H9 (cell line): ENCODE results near the gene GGCT. TPM values are rescaled to one million over a fixed set of nuclear protein-coding genes. Genes with fewer than 3 reads are reported as not detected.

Source experiments
- DNase-seq: peaks from one replicate; pipeline ENCODE4 v3.0.0-alpha.2; 2017
- H2AFZ ChIP-seq: one replicate; pipeline ENCODE4 v1.6.1; 2013; ENCODE audit warnings: mild to moderate bottlenecking, low read length, control low read depth, moderate library complexity
- H2AK5ac ChIP-seq: 2 replicates; pipeline ENCODE4 v1.6.1; 2013; ENCODE audit warnings: low read length, control low read depth, mixed read lengths; ENCODE audit not compliant: insufficient read length
- H2BK120ac ChIP-seq: one replicate; pipeline ENCODE4 v1.6.1; 2013; ENCODE audit warnings: low read depth, mild to moderate bottlenecking, low read length, control low read depth, inconsistent platforms; ENCODE audit not compliant: poor library complexity, severe bottlenecking
- H2BK12ac ChIP-seq: 2 replicates; pipeline ENCODE4 v1.6.1; 2013; ENCODE audit warnings: low read length, control low read depth, mixed read lengths, low read depth; ENCODE audit not compliant: insufficient read length
- H2BK15ac ChIP-seq: 2 replicates; pipeline ENCODE4 v1.6.1; 2013; ENCODE audit warnings: low read depth, low read length, control low read depth
- H2BK20ac ChIP-seq: one replicate; pipeline ENCODE4 v1.6.1; 2013; ENCODE audit warnings: low read depth, mild to moderate bottlenecking, low read length, control low read depth, inconsistent platforms; ENCODE audit not compliant: poor library complexity, severe bottlenecking
- H2BK5ac ChIP-seq: 2 replicates; pipeline ENCODE4 v1.6.1; 2013; ENCODE audit warnings: low read length, control low read depth, mixed read lengths; ENCODE audit not compliant: insufficient read length
- H3K14ac ChIP-seq: 2 replicates; pipeline ENCODE4 v1.6.1; 2013; ENCODE audit warnings: low read length, control low read depth; ENCODE audit not compliant: insufficient read depth
- H3K18ac ChIP-seq: 2 replicates; pipeline ENCODE4 v1.6.1; 2013; ENCODE audit warnings: low read depth, mild to moderate bottlenecking, mixed read lengths, low read length, control low read depth; ENCODE audit not compliant: insufficient read length
- H3K23ac ChIP-seq: 2 replicates; pipeline ENCODE4 v1.6.1; 2013; ENCODE audit warnings: low read length, control low read depth, mixed read lengths, low read depth; ENCODE audit not compliant: insufficient read length
- H3K23me2 ChIP-seq: 2 replicates; pipeline ENCODE4 v1.6.1; 2013; ENCODE audit warnings: low read depth, mild to moderate bottlenecking, mixed read lengths, low read length, control low read depth; ENCODE audit not compliant: insufficient read length, poor library complexity, severe bottlenecking
- H3K27ac ChIP-seq: 2 replicates; pipeline ENCODE4 v1.5.1; 2013; ENCODE audit warnings: low read length, control low read depth, mixed read lengths, low read depth; ENCODE audit not compliant: insufficient read length
- H3K27me3 ChIP-seq: 2 replicates; pipeline ENCODE4 v1.6.1; 2013; ENCODE audit warnings: low read length, control low read depth, inconsistent platforms; ENCODE audit not compliant: insufficient read depth
- H3K4ac ChIP-seq: 2 replicates; pipeline ENCODE4 v1.6.1; 2013; ENCODE audit warnings: low read depth, mild to moderate bottlenecking, control low read depth, inconsistent platforms, low read length, moderate library complexity
- H3K4me1 ChIP-seq: 2 replicates; pipeline ENCODE4 v1.6.1; 2013; ENCODE audit warnings: low read length, control low read depth, inconsistent platforms; ENCODE audit not compliant: insufficient read depth
- H3K4me2 ChIP-seq: 2 replicates; pipeline ENCODE4 v1.6.1; 2013; ENCODE audit warnings: low read length, control low read depth, mixed read lengths; ENCODE audit not compliant: insufficient read length, insufficient read depth
- H3K56ac ChIP-seq: 2 replicates; pipeline ENCODE4 v1.6.1; 2013; ENCODE audit warnings: low read depth, mild to moderate bottlenecking, mixed read lengths, low read length, control low read depth; ENCODE audit not compliant: insufficient read length
- H3K79me1 ChIP-seq: 2 replicates; pipeline ENCODE4 v1.6.1; 2013; ENCODE audit warnings: low read depth, mild to moderate bottlenecking, moderate library complexity, low read length, control low read depth, inconsistent platforms; ENCODE audit not compliant: insufficient read depth, poor library complexity, severe bottlenecking
- H3K79me2 ChIP-seq: 2 replicates; pipeline ENCODE4 v1.6.1; 2013; ENCODE audit warnings: low read length, control low read depth, inconsistent platforms; ENCODE audit not compliant: insufficient read depth
- H3K9ac ChIP-seq: 2 replicates; pipeline ENCODE4 v1.6.1; 2013; ENCODE audit warnings: low read length, control low read depth, mixed read lengths; ENCODE audit not compliant: insufficient read length; ENCODE audit errors: extremely low read depth
- H3K9me3 ChIP-seq: one replicate; pipeline ENCODE4 v1.6.1; 2013; ENCODE audit warnings: low read depth, low read length, inconsistent platforms; ENCODE audit not compliant: control insufficient read depth
- H3T11ph ChIP-seq: one replicate; pipeline ENCODE4 v1.6.1; 2013; ENCODE audit warnings: mild to moderate bottlenecking, low read length, control low read depth, inconsistent platforms
- H4K20me1 ChIP-seq: one replicate; pipeline ENCODE4 v1.6.1; 2013; ENCODE audit not compliant: control insufficient read depth, insufficient read length, insufficient read depth
- H4K5ac ChIP-seq: 2 replicates; pipeline ENCODE4 v1.6.1; 2013; ENCODE audit warnings: low read depth, mild to moderate bottlenecking, mixed read lengths, low read length, control low read depth; ENCODE audit not compliant: insufficient read length
- H4K8ac ChIP-seq: replicated peaks from 2 replicates; pipeline ENCODE4 v1.6.1; 2013; ENCODE audit warnings: low read length, control low read depth, mixed read lengths, low read depth; ENCODE audit not compliant: insufficient read length
- H4K91ac ChIP-seq: 2 replicates; pipeline ENCODE4 v1.6.1; 2013; ENCODE audit warnings: low read depth, mild to moderate bottlenecking, moderate library complexity, mixed read lengths, low read length, control low read depth; ENCODE audit not compliant: insufficient read length
- H3K27ac Mint-ChIP-seq, 3 experiments: 2 replicates in 2 of 3; 3 replicates in 1 of 3; pipeline ENCODE4 v1.8.0; 2020 to 2021; ENCODE audit warnings: mixed read lengths in 3 of 3, mild to moderate bottlenecking in 1 of 3, moderate library complexity in 1 of 3
- H3K27me3 Mint-ChIP-seq: 2 replicates; pipeline ENCODE4 v1.8.0; 2021; ENCODE audit warnings: low read depth, mild to moderate bottlenecking, moderate library complexity, mixed read lengths
- H3K36me3 Mint-ChIP-seq, 3 experiments: 2 replicates in 2 of 3; 3 replicates in 1 of 3; pipeline ENCODE4 v1.8.0; 2020 to 2021; ENCODE audit warnings: low read depth in 3 of 3, mixed read lengths in 3 of 3; ENCODE audit not compliant: insufficient read depth in 1 of 3
- H3K4me1 Mint-ChIP-seq, 2 experiments: 2 replicates each; pipeline ENCODE4 v1.8.0; 2020; ENCODE audit warnings: mixed read lengths in 2 of 2
- H3K4me3 Mint-ChIP-seq, 2 experiments: 2 replicates in 1 of 2; 3 replicates in 1 of 2; pipeline ENCODE4 v1.8.0; 2020 to 2021; ENCODE audit warnings: mild to moderate bottlenecking in 2 of 2, mixed read lengths in 2 of 2, moderate library complexity in 1 of 2
- H3K9me3 Mint-ChIP-seq, 2 experiments: 2 replicates in 1 of 2; 3 replicates in 1 of 2; pipeline ENCODE4 v1.8.0; 2020; ENCODE audit warnings: mild to moderate bottlenecking in 2 of 2, mixed read lengths in 2 of 2, moderate library complexity in 1 of 2
- CTCF ChIP-seq: fragments of 200-600 bp; sonication (generic); conservative IDR thresholded peaks from 3 replicates; pipeline ENCODE4 v1.8.0; 2021; ENCODE audit warnings: antibody characterized with exemption, mild to moderate bottlenecking
- WGBS: extraction: QIAGEN DNeasy Blood & Tissue Kit; methylation state at CpG from one replicate; pipeline ENCODE4 v1.1.7; 2013; ENCODE audit warnings: missing lambda C conversion rate, low lambda C conversion rate, mixed read lengths; ENCODE audit not compliant: insufficient read length; ENCODE audit errors: extremely low coverage; 5-methylcytosine and 5-hydroxymethylcytosine counted together
- total RNA-seq: library from RNA; stranded (reverse); gene quantifications from 2 replicates; pipeline ENCODE4 v1.2.1, GENCODE V29; 2021

GGCT gene
- total RNA-seq, 1 experiment from 2014 or later = 84.9 TPM

DNA sequence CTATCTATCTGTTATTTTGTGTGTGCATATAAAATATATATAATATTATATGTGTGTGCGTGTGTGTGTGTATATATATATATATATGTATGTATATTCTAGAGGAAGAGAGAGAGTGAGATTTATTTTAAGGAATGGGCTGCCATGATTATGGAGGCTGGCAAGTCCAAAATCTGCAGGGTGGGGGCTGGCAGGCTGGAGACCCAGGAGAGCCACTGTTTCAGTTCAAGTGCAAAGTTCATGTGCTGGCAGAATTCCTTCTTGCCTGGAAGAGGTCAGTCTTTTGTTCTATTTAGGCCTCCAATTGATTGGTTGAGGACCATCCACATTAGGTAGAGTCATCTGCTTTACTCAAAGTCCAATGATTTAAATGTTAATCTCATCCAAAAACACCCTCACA lies 47.7 kb upstream of the GGCT start:
- no peak overlapping the region for H2BK5ac ChIP-seq
- H3K23me2 ChIP-seq = no peaks in the 10 kb centered on the region
- H2BK15ac ChIP-seq = no peak overlapping the region
- H3K23ac ChIP-seq = no peak overlapping the region
- no peak overlapping the region for H2AK5ac ChIP-seq
- TF ChIP-seq CTCF = no peak
- H3K4ac ChIP-seq = no peak overlapping the region
- no peaks in the 10 kb centered on the region for H3K27me3 ChIP-seq
- no peak overlapping the region for H3K9ac ChIP-seq
- no peak overlapping the region for H2BK12ac ChIP-seq
- peaks cover 0 to 5% of the 10 kb centered on the region in 2 experiments; a peak in 3 of 5 replicates for H3K9me3 Mint-ChIP-seq
- H3T11ph ChIP-seq = no peak overlapping the region
- no peaks in the 10 kb centered on the region; a peak in 2 of 7 replicates for H3K36me3 Mint-ChIP-seq
- no peak overlapping the region for H2BK20ac ChIP-seq
- DNase-seq = no peak
- H3K79me2 ChIP-seq = no peaks in the 10 kb centered on the region
- peaks cover 1% of the 10 kb centered on the region; the same call in 1 of the 2 replicates for H3K27me3 Mint-ChIP-seq
- no peak overlapping the region for H3K27ac Mint-ChIP-seq
- H3K4me3 Mint-ChIP-seq = no peak overlapping the region
- no peak overlapping the region for H4K91ac ChIP-seq
- H2BK120ac ChIP-seq = no peak overlapping the region
- H4K20me1 ChIP-seq = no peaks in the 10 kb centered on the region
- H3K4me1 ChIP-seq = no peaks in the 10 kb centered on the region
- H3K56ac ChIP-seq = no peak overlapping the region
- H4K8ac ChIP-seq = no peak overlapping the region
- peaks cover 16 to 19% of the 10 kb centered on the region in 2 experiments for H3K4me1 Mint-ChIP-seq
- H3K79me1 ChIP-seq = no peaks in the 10 kb centered on the region
- H3K18ac ChIP-seq = no peak overlapping the region
- H2AFZ ChIP-seq = no peak overlapping the region
- no peak overlapping the region for H3K27ac ChIP-seq
- H3K14ac ChIP-seq = no peak overlapping the region
- H4K5ac ChIP-seq = no peak overlapping the region
- WGBS = 100% methylated on average over 1 of the region's 1 CpG
- H3K9me3 ChIP-seq = no peaks in the 10 kb centered on the region
- H3K4me2 ChIP-seq = no peak overlapping the region
